ENCODE measurements around the gene CCL11.

GRCh38 chr17:34321964-34322363, 36.4 kb downstream of the CCL11 start:
- TF ChIP-seq POLR2A (IDR thresholded peaks at IDR 0.05) (no peak), CTCF (IDR thresholded peaks at IDR 0.05) (no peak)
